Measurements from ENCODE around the gene AP4M1. TPM values are rescaled to one million over a fixed set of nuclear protein-coding genes. Genes with fewer than 3 reads are reported as not detected.

AP4M1 gene
- total and polyA plus RNA-seq, 9 of the 15 experiments (the other 6 are each of a cell fraction or from before 2014, with no cell fraction given): 1.3 to 30.9 (median 14.1) TPM

DNA sequence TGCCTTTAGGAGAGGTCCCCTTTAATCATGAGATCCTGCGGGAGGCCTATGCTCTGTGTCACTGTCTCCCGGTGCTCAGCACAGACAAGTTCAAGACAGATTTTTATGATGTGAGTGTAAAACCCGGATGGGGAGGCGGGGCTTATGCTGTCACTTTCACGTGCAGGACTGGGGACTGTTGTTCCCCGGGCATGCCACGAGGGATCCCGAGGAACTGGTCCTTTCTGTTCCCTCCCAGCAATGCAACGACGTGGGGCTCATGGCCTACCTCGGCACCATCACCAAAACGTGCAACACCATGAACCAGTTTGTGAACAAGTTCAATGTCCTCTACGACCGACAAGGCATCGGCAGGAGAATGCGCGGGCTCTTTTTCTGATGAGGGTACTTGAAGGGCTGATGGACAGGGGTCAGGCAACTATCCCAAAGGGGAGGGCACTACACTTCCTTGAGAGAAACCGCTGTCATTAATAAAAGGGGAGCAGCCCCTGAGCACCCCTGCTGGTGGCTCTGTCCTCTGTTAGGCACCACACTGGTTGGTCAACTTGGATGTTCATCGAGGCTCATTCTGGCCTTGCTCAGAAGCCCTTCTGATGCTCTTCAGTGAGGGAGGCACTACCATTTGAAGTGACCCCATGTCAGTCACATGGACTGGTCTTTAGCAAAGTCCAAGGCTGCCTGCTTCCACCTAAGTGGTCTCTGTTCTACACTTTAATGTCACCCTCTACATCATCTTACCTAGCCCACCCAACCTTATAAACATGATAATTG, 9.8 kb upstream of the AP4M1 start:
- peak overlapping the region; percentile 36; the same call in 1 of the 3 replicates for H3K27ac ChIP-seq (ENCODE audit: extremely low read depth, low read depth, low read length)
- peak in 3 of 4 experiments; percentile 42 to 57 (median 47) for DNase-seq (ENCODE audit: extremely low read depth in 1 of 4, low spot score in 3 of 4)
- BruUV-seq (replicated peaks): no TSS peak
- H4K20me1 ChIP-seq (replicated peaks; ENCODE audit: control insufficient read depth, insufficient read depth, low read length): peaks cover 29% of the 10 kb centered on the region
- no peak for FAIRE-seq
- H3K27me3 ChIP-seq (ENCODE audit: control insufficient read depth in 2 of 2, insufficient read depth in 2 of 2, low read length in 2 of 2): no peaks in the 10 kb centered on the region
- peaks cover 68% of the 10 kb centered on the region for H3K36me3 ChIP-seq (ENCODE audit: control insufficient read depth, insufficient read depth, low read length)
- ATAC-seq: peak; percentile 58
- no peak overlapping the region for H3K9ac ChIP-seq (ENCODE audit: insufficient read depth in 1 of 2, low read depth in 2 of 2, low read length in 2 of 2)
- ChIA-PET CTCF (ENCODE audit: low intra/inter-chr PET ratio) (no interaction called here), POLR2A (interaction anchor here (0.8 to 7.9 kb wide), 4 partner anchors 9 to 69 kb away, joined by 3 to 115 read pairs (median 12); partner anchors contain the start of genes AP4M1 and MCM7)
- no peak overlapping the region for H3K4me3 ChIP-seq
- intact Hi-C loops (cut with micrococcal nuclease) (no loop called here), in situ Hi-C loops (cut with MboI) (no loop called here)
- H3K4me1 ChIP-seq (replicated peaks in 1 of 2; ENCODE audit: control insufficient read depth in 2 of 2, insufficient read depth in 2 of 2, low read length in 2 of 2): peaks cover 23 to 32% of the 10 kb centered on the region in 2 experiments
- peaks cover 27% of the 10 kb centered on the region for H3K79me2 ChIP-seq (ENCODE audit: control insufficient read depth, insufficient read depth, low read length)
- no peaks in the 10 kb centered on the region for H3K9me3 ChIP-seq (replicated peaks; ENCODE audit: control insufficient read depth, insufficient read depth, low read depth, low read length)
- no peaks in the 10 kb centered on the region for H3K9me1 ChIP-seq (ENCODE audit: control insufficient read depth, insufficient read depth, low read length)
- WGBS (ENCODE audit: insufficient coverage, low coverage, missing lambda C conversion rate): 68% methylated on average over 19 of the region's 19 CpGs
- H3K4me2 ChIP-seq (ENCODE audit: insufficient read depth, low read length): no peak overlapping the region; the same call in 1 of the 2 replicates
- H2AFZ ChIP-seq (ENCODE audit: low read depth, low read length): no peak overlapping the region
- TF ChIP-seq, protein P1, sequence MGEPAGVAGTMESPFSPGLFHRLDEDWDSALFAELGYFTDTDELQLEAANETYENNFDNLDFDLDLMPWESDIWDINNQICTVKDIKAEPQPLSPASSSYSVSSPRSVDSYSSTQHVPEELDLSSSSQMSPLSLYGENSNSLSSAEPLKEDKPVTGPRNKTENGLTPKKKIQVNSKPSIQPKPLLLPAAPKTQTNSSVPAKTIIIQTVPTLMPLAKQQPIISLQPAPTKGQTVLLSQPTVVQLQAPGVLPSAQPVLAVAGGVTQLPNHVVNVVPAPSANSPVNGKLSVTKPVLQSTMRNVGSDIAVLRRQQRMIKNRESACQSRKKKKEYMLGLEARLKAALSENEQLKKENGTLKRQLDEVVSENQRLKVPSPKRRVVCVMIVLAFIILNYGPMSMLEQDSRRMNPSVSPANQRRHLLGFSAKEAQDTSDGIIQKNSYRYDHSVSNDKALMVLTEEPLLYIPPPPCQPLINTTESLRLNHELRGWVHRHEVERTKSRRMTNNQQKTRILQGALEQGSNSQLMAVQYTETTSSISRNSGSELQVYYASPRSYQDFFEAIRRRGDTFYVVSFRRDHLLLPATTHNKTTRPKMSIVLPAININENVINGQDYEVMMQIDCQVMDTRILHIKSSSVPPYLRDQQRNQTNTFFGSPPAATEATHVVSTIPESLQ (CRISPR knock-in tag; IDR thresholded peaks at IDR 0.05): no peak
- TF ChIP-seq EP400 (IDR thresholded peaks at IDR 0.05) (no peak), TAF9B (IDR thresholded peaks at IDR 0.05; ENCODE audit: partially characterized antibody) (no peak), NCOR1 (IDR thresholded peaks at IDR 0.05) (0 out of 2 replicates have a peak, but pooled peaks have one; percentile 4), CREBBP (IDR thresholded peaks at IDR 0.05; ENCODE audit: low read depth, low read length) (no peak), ZNF785 (CRISPR knock-in tag; IDR thresholded peaks at IDR 0.05) (no peak), RUNX1 (IDR thresholded peaks at IDR 0.05; ENCODE audit: low read depth) (0 out of 2 replicates have a peak, but pooled peaks have one; percentile 45), ILF3 (IDR thresholded peaks at IDR 0.05; ENCODE audit: borderline replicate concordance) (peak; percentile 72; the same call in 1 of the 2 replicates), CBFB (CRISPR knock-in tag; IDR thresholded peaks at IDR 0.05) (no peak), FOXK1 (CRISPR knock-in tag; IDR thresholded peaks at IDR 0.05; ENCODE audit: borderline replicate concordance) (0 out of 2 replicates have a peak, but pooled peaks have one; percentile 42), CHD2 (IDR thresholded peaks at IDR 0.05; ENCODE audit: low read depth, low read length) (peak; percentile 20; the same call in 1 of the 2 replicates), KDM4B (IDR thresholded peaks at IDR 0.05; ENCODE audit: borderline replicate concordance in 2 of 2, low read depth in 1 of 2) (0 out of 4 replicates have a peak, but pooled peaks of 1 of the 2 experiments have one; percentile 26), ELF2 (CRISPR knock-in tag; IDR thresholded peaks at IDR 0.05) (peak; percentile 54; the same call in 1 of the 2 replicates), CREM (IDR thresholded peaks at IDR 0.05; ENCODE audit: low read depth) (0 out of 2 replicates have a peak, but pooled peaks have one; percentile 12), ZBTB8A (IDR thresholded peaks at IDR 0.05; ENCODE audit: partially characterized antibody) (no peak)
- TF ChIP-seq, protein P2, sequence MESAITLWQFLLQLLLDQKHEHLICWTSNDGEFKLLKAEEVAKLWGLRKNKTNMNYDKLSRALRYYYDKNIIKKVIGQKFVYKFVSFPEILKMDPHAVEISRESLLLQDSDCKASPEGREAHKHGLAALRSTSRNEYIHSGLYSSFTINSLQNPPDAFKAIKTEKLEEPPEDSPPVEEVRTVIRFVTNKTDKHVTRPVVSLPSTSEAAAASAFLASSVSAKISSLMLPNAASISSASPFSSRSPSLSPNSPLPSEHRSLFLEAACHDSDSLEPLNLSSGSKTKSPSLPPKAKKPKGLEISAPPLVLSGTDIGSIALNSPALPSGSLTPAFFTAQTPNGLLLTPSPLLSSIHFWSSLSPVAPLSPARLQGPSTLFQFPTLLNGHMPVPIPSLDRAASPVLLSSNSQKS (CRISPR knock-in tag; IDR thresholded peaks at IDR 0.05): no peak

Measured in K562 (cell line).